Measurements from ENCODE around the gene MYO15A. TPM values are rescaled to one million over a fixed set of nuclear protein-coding genes. Genes with fewer than 3 reads are reported as not detected.

The MYO15A gene
- total and polyA plus RNA-seq, 12 donors = 0.44 to 3.5 (median 0.88) TPM; not detected in 2

DNA sequence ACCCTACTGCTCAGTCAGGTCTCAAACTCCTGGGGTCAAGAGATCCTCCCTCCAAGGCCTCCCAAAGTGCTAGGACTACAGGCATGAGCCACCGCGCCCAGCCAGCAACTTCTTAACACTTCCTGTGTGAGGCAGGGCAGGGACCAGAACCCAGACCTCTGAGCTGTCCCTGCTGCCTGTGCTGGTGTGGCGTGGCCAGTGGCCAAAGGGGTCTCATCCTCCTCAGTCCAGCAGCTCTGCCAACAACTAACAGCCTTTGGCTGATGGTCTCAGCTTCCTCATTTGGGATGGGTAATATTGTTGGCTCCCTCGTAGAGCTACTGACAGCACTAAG lies 115.5 kb downstream of the MYO15A start:
- no peaks in the 10 kb centered on the region for H3K27me3 ChIP-seq
- intact Hi-C loops (cut with DNase I) = no loop called here
- no peak overlapping the region for H3K4me3 ChIP-seq
- 80 to 97% (median 86%) methylated on average over 4 of the region's 4 CpGs for WGBS, 4 donors
- TF ChIP-seq, protein P1, sequence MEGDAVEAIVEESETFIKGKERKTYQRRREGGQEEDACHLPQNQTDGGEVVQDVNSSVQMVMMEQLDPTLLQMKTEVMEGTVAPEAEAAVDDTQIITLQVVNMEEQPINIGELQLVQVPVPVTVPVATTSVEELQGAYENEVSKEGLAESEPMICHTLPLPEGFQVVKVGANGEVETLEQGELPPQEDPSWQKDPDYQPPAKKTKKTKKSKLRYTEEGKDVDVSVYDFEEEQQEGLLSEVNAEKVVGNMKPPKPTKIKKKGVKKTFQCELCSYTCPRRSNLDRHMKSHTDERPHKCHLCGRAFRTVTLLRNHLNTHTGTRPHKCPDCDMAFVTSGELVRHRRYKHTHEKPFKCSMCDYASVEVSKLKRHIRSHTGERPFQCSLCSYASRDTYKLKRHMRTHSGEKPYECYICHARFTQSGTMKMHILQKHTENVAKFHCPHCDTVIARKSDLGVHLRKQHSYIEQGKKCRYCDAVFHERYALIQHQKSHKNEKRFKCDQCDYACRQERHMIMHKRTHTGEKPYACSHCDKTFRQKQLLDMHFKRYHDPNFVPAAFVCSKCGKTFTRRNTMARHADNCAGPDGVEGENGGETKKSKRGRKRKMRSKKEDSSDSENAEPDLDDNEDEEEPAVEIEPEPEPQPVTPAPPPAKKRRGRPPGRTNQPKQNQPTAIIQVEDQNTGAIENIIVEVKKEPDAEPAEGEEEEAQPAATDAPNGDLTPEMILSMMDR (IDR thresholded peaks at IDR 0.05) = no peak
- no peak for TF ChIP-seq POLR2A (IDR thresholded peaks at IDR 0.05)
- H3K4me1 ChIP-seq (replicated peaks in 1 of 2) = peaks cover 17 to 18% of the 10 kb centered on the region in 2 donors
- H3K9me3 ChIP-seq (replicated peaks in 1 of 3) = no peaks in the 10 kb centered on the region
- no peaks in the 10 kb centered on the region for H3K36me3 ChIP-seq (replicated peaks in 1 of 2)
- peak in 1 of 7 donors; percentile 24 for DNase-seq
- peak overlapping the region in 2 of 5 donors; percentile 59 to 81 for H3K27ac ChIP-seq

DNA sequence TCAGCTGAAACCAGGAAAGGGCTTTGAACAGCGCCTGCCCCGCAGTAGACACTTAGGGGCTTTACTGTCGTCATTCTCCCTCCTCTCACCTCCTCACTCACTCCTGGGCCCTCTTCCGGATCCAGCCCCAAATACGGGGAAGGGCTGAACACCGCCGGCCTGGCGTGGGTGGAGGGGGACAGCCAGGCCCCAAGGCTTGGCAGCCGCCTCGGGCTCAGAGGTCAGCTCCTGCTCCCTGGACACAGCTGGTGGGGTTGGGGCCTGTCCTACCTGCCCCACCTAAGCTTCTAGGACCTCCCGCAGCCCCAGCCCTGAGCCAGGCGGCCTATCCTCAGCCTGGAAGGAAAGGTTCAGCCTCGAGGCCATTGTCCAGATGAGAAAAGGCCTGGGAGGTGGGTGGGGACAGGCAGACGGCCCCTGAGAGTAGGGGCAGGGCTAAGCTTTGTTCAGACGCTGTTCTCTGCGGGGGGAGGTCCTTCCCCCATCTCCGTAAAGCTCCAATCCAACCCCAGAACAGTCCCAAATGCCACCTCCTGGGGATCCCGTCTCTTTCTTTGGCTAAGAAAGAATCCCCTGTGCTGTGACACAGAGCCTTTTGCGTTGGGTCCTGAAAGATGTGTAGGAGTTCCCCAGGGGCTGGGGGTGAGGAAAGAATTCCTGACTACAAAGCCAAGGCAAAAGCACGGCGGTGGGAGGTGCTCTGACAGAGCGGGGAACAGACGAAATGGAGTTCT lies 116.0 kb downstream of the MYO15A start:
- TF ChIP-seq, protein P1 (IDR thresholded peaks at IDR 0.05) = no peak
- no peak for TF ChIP-seq POLR2A (IDR thresholded peaks at IDR 0.05)
- no peaks in the 10 kb centered on the region for H3K36me3 ChIP-seq (replicated peaks in 1 of 2)
- intact Hi-C loops (cut with DNase I) = no loop called here
- no peaks in the 10 kb centered on the region for H3K27me3 ChIP-seq
- peak overlapping the region in 1 of 4 donors; percentile 84 for H3K4me3 ChIP-seq
- H3K4me1 ChIP-seq (replicated peaks in 1 of 2) = peaks cover 12 to 13% of the 10 kb centered on the region in 2 donors
- 47 to 54% (median 50%) methylated on average over 19 to 23 of the region's 23 CpGs for WGBS, 4 donors
- H3K27ac ChIP-seq = peak overlapping the region in 2 of 5 donors; percentile 59 to 81
- no peaks in the 10 kb centered on the region for H3K9me3 ChIP-seq (replicated peaks in 1 of 3)
- DNase-seq = peak in 1 of 7 donors; percentile 37

DNA sequence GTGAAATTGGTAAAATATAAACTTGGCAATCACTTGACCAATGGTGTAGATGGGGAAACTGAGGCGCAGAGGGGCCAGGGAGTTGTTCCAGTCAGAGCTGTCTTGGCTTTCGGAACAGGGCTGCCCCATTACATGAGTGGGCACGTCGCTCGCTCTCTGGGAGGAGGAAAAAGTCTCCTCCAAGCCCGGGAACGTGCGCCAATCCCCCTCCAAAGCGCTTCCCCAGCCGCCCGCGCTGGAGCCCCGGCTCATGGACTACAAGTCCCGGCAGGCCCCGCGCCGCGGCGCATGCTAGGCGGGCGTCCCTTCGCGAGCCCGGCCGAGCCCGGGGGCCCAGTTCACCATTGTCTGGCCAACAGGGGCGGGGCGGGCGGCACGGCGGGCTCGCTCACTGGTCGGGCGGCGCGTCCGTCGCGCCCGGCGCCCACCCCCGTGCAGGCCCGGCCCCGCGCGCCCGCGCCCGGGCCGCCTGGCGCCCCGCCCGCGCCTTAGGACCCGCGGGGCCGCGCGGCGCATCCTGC lies 116.6 kb downstream of the MYO15A start, which contains the start of gene LLGL1:
Gene LLGL1, plus strand, starts transcription at position 515 of the 521 bp plus-strand sequence. CDS start 48 bp downstream, outside the sequence.
- Histone ChIP-seq H3K4me3 (peak within 1 kb of the TSS in 3 of 4 donors; percentile 33 to 84 (median 78)), H3K9me3 (replicated peaks in 1 of 3) (no peaks in the 10 kb centered on the region), H3K27ac (peak within 1 kb of the TSS in 2 of 5 donors; percentile 59 to 84), H3K4me1 (replicated peaks in 1 of 2) (peaks cover 12 to 13% of the 10 kb centered on the region in 2 donors), H3K36me3 (replicated peaks in 1 of 2) (no peaks in the 10 kb centered on the region), H3K27me3 (no peaks in the 10 kb centered on the region)
- peak; percentile 96 to 98 (median 97) for DNase-seq
- intact Hi-C loops (cut with DNase I) = no loop called here
- no peak for TF ChIP-seq POLR2A (IDR thresholded peaks at IDR 0.05)
- TF ChIP-seq, protein P1 (IDR thresholded peaks at IDR 0.05) = no peak
- 1 to 3% (median 1%) methylated on average over 5 to 60 of the region's 60 CpGs for WGBS, 4 donors

DNA sequence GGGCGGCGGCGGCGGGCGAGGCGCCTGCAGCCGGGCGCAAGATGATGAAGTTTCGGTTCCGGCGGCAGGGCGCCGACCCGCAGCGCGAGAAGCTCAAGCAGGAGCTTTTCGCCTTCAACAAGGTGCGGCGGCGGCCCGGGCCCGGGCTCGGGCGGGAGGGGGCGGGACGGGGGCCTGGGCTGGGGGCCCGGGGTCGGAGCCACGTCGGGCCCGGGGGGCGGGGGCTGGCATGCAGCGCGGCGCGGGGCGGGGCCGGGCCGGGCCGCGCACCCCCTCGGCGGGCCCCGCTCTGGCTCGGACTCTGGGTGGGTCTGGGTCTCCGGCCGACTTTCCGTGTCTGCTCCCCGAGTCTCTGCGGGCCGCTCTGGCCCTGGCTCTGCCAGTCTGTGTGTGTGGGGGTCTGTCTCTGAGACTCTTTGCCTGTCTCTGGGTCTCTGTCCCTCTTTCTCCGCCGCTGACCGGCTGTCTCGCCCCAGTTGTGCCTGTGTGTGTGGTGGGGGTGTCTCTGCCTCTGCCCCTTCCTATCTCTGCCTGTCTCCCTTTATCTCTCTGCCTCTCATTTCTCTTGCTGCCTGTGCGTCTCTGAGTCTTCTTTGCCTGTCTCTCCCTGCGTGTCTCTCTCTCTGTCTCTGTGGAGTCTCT lies 117.2 kb downstream of the MYO15A start:
- H3K4me3 ChIP-seq = peak overlapping the region in 3 of 4 donors; percentile 33 to 84 (median 78)
- no peaks in the 10 kb centered on the region for H3K9me3 ChIP-seq (replicated peaks in 1 of 3)
- peaks cover 12 to 13% of the 10 kb centered on the region in 2 donors for H3K4me1 ChIP-seq (replicated peaks in 1 of 2)
- TF ChIP-seq, protein P1 (IDR thresholded peaks at IDR 0.05) = no peak
- TF ChIP-seq POLR2A (IDR thresholded peaks at IDR 0.05) = peak in 1 of 2 donors; percentile 7
- no peaks in the 10 kb centered on the region for H3K27me3 ChIP-seq
- WGBS, 4 donors = 0 to 1% (median 1%) methylated on average over 9 to 57 of the region's 57 CpGs
- intact Hi-C loops (cut with DNase I) = no loop called here
- H3K36me3 ChIP-seq (replicated peaks in 1 of 2) = no peaks in the 10 kb centered on the region
- peak in 1 of 7 donors; percentile 28 for DNase-seq
- peak overlapping the region in 1 of 5 donors; percentile 84 for H3K27ac ChIP-seq

Measured in adrenal gland (tissue), 12 donors.